Sigmoid colon (tissue), 4 donors: ENCODE data around the gene TEN1.
"Not testable (repeated sequence)": the region's sequence is repeated elsewhere in the genome, so short reads cannot be mapped to it uniquely, and the experiment has no call there.

Source experiments
- EP300 ChIP-seq, 4 donors: sonication (generic); formaldehyde crosslinking; IDR thresholded peaks; one replicate each; pipeline ENCODE4 v1.6.1; 2017; ENCODE audit warnings: antibody characterized with exemption in 4 of 4
- POLR2A ChIP-seq, 2 donors: fragments of 450-650 bp; IDR thresholded peaks; one replicate each; pipeline ENCODE4 v1.6.1; 2016; ENCODE audit warnings: antibody characterized with exemption in 2 of 2, mild to moderate bottlenecking in 2 of 2, moderate library complexity in 2 of 2
- POLR2AphosphoS5 ChIP-seq, 4 donors: sonication (generic); formaldehyde crosslinking; IDR thresholded peaks; one replicate each; pipeline ENCODE4 v1.6.1; 2017; ENCODE audit warnings: antibody characterized with exemption in 4 of 4
- TF ChIP-seq, protein P1 (sequence below), 4 experiments: fragments of 450-650 bp in 3 of 4; fragments of 200-600 bp in 1 of 4; IDR thresholded peaks; one replicate each; pipeline ENCODE4 v1.5.1; 2016 to 2019; ENCODE audit warnings: antibody characterized with exemption in 4 of 4, mild to moderate bottlenecking in 3 of 4, moderate library complexity in 2 of 4

DNA sequence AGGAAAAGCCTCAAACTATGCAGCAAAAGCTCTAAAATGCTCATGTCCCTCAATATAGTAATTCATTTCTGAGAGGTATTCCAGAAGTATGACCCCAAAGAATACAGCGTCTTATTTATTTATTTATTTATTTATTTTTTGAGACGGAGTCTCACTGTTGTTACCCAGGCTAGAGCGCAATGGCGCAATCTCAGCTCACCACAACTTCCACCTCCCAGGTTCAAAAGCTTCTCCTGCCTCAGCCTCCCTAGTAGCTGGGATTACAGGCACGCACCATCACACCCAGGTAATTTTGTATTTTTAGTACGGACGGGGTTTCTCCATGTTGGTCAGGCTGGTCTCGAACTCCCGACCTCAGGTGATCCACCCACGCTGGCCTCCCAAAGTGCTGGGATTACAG, 10.0 kb upstream of the TEN1 start:
- TF ChIP-seq POLR2A, POLR2AphosphoS5, EP300 (IDR thresholded peaks at IDR 0.05): not testable (repeated sequence)
- TF ChIP-seq, protein P1, sequence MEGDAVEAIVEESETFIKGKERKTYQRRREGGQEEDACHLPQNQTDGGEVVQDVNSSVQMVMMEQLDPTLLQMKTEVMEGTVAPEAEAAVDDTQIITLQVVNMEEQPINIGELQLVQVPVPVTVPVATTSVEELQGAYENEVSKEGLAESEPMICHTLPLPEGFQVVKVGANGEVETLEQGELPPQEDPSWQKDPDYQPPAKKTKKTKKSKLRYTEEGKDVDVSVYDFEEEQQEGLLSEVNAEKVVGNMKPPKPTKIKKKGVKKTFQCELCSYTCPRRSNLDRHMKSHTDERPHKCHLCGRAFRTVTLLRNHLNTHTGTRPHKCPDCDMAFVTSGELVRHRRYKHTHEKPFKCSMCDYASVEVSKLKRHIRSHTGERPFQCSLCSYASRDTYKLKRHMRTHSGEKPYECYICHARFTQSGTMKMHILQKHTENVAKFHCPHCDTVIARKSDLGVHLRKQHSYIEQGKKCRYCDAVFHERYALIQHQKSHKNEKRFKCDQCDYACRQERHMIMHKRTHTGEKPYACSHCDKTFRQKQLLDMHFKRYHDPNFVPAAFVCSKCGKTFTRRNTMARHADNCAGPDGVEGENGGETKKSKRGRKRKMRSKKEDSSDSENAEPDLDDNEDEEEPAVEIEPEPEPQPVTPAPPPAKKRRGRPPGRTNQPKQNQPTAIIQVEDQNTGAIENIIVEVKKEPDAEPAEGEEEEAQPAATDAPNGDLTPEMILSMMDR (IDR thresholded peaks at IDR 0.05), result not testable (repeated sequence)
